OCI-LY7 (cell line): ENCODE measurements around the gene PSG5.
"Not testable (repeated sequence)": the region's sequence is repeated elsewhere in the genome, so short reads cannot be mapped to it uniquely, and the experiment has no call there.

ENCODE experiments used
- CTCF ChIP-seq: fragments of 200-600 bp; sonication (generic); conservative IDR thresholded peaks from 2 replicates; pipeline ENCODE4 v1.5.1; 2014; ENCODE audit warnings: mild to moderate bottlenecking, antibody characterized with exemption, low read length, moderate library complexity, mixed read lengths
- EZH2phosphoT487 ChIP-seq: fragments of 200-600 bp; sonication (generic); IDR thresholded peaks from 2 replicates; pipeline ENCODE4 v1.6.1; 2018; ENCODE audit warnings: low read depth, borderline replicate concordance, mild to moderate bottlenecking, mixed run types, antibody characterized with exemption, low read length, moderate library complexity, mixed read lengths

- TF ChIP-seq CTCF, EZH2phosphoT487: not testable (repeated sequence)
Measured at GRCh38 chr19:43215881-43216280, 29.5 kb upstream of the PSG5 start.
